ENCODE results near the gene ACTMAP. TPM values are rescaled to one million over a fixed set of nuclear protein-coding genes. Genes with fewer than 3 reads are reported as not detected.

ACTMAP gene
- total RNA-seq, 5 donors from 2014 or later (not counting 1 experiment from before 2014, with no cell fraction given): 4.7 to 8.3 (median 6.8) TPM

GRCh38 chr19:40721140-40721486 is 29.2 kb downstream of the ACTMAP start:
- CTCF ChIA-PET: interaction anchor here in 1 of 2 donors (1.3 kb wide), 1 partner anchor 57 kb away, joined by 3 read pairs; the partner anchor contains the start of gene RAB4B
- no peak overlapping the region for H3K27ac Mint-ChIP-seq
- Histone ChIP-seq H3K36me3 (ENCODE audit: control insufficient read depth in 2 of 2, extremely low read depth in 1 of 2, insufficient read depth in 1 of 2, low read length in 1 of 2) (peaks cover 5 to 7% of the 10 kb centered on the region in 2 donors), H3K9me3 (no peaks in the 10 kb centered on the region), H3K27me3 (replicated peaks in 1 of 2; ENCODE audit: control insufficient read depth in 2 of 2, extremely low read depth in 1 of 2, insufficient read depth in 2 of 2, low read length in 1 of 2) (no peaks in the 10 kb centered on the region), H3K4me1 (ENCODE audit: control insufficient read depth in 1 of 2, extremely low read depth in 1 of 2, insufficient read depth in 2 of 2, low read length in 2 of 2) (peaks cover 19 to 49% of the 10 kb centered on the region in 2 experiments), H3K4me3 (ENCODE audit: control insufficient read depth in 1 of 2, extremely low read depth in 1 of 2, low read length in 1 of 2) (no peak overlapping the region), H3K27ac (ENCODE audit: low read length) (no peak overlapping the region)
- no peaks in the 10 kb centered on the region for H3K27me3 Mint-ChIP-seq
- peaks cover 25% of the 10 kb centered on the region for H3K36me3 Mint-ChIP-seq
- peak overlapping the region in 1 of 3 donors; percentile 80 for H3K4me3 Mint-ChIP-seq
- peaks cover 51 to 64% (median 64%) of the 10 kb centered on the region in 3 donors for H3K4me1 Mint-ChIP-seq
- H3K9me3 Mint-ChIP-seq: no peaks in the 10 kb centered on the region
- DNase-seq (no peak), ATAC-seq (replicated peaks in 1 of 4) (no peak)
- 83% methylated on average over 2 of the region's 6 CpGs for WGBS (ENCODE audit: insufficient coverage)
- POLR2A ChIA-PET: no interaction called here

- no peak overlapping the region for H3K4me3 ChIP-seq (ENCODE audit: control insufficient read depth in 1 of 2, extremely low read depth in 1 of 2, low read length in 1 of 2)
- Mint-ChIP-seq H3K27ac (no peak overlapping the region), H3K9me3 (no peaks in the 10 kb centered on the region), H3K4me1 (peaks cover 67 to 80% (median 80%) of the 10 kb centered on the region in 3 donors), H3K36me3 (peaks cover 19% of the 10 kb centered on the region), H3K27me3 (no peaks in the 10 kb centered on the region), H3K4me3 (peak overlapping the region; percentile 41 to 90 (median 80))
- H3K9me3 ChIP-seq: no peaks in the 10 kb centered on the region
- ATAC-seq (replicated peaks in 1 of 4) (no peak), DNase-seq (no peak)
- no peaks in the 10 kb centered on the region for H3K27me3 ChIP-seq (replicated peaks in 1 of 2; ENCODE audit: control insufficient read depth in 2 of 2, extremely low read depth in 1 of 2, insufficient read depth in 2 of 2, low read length in 1 of 2)
- 90% methylated on average over 3 of the region's 7 CpGs for WGBS (ENCODE audit: insufficient coverage)
- peaks cover 0 to 5% of the 10 kb centered on the region in 2 donors for H3K36me3 ChIP-seq (ENCODE audit: control insufficient read depth in 2 of 2, extremely low read depth in 1 of 2, insufficient read depth in 1 of 2, low read length in 1 of 2)
- no peak overlapping the region for H3K27ac ChIP-seq (ENCODE audit: low read length)
- ChIA-PET CTCF (no interaction called here), POLR2A (no interaction called here)
- H3K4me1 ChIP-seq (ENCODE audit: control insufficient read depth in 1 of 2, extremely low read depth in 1 of 2, insufficient read depth in 2 of 2, low read length in 2 of 2): peaks cover 30 to 64% of the 10 kb centered on the region in 2 experiments
Measured at GRCh38 chr19:40719414-40719894, 30.8 kb downstream of the ACTMAP start.

DNA sequence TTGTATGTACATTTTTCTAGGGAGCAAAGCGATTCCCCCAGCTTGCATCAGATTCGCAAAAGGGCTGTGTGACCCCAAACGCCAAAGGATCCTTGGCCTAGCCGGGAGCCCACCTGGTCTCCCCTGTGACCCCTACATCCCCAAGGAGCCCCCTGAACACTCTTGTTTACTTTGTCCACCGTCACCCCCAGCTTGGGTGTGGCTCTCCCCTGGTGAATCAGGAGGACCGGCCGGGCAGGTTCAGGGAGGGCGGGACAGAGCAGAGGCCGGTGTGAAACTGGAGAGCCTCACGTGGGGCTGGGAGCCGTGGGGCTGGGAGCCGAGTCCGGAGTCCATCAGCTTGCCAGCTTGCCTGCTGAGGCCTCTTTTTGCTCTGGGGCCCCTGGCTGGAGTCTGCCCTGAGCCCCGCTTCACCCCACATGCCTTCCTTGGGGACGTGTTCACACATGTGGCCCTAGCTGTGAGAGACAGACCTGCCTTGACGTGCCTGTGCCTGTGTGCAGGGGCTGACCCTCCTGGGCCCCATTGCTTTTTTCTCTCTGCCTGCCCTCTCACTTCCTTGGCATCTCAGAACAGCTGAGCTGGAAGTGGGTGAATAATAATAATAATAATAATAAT is 31.4 kb downstream of the ACTMAP start:
- Histone ChIP-seq H3K4me1 (ENCODE audit: control insufficient read depth in 1 of 2, extremely low read depth in 1 of 2, insufficient read depth in 2 of 2, low read length in 2 of 2) (peaks cover 32 to 69% of the 10 kb centered on the region in 2 experiments), H3K27ac (ENCODE audit: low read length) (no peak overlapping the region), H3K36me3 (ENCODE audit: control insufficient read depth in 2 of 2, extremely low read depth in 1 of 2, insufficient read depth in 1 of 2, low read length in 1 of 2) (peaks cover 0 to 3% of the 10 kb centered on the region in 2 donors), H3K9me3 (no peaks in the 10 kb centered on the region), H3K27me3 (replicated peaks in 1 of 2; ENCODE audit: control insufficient read depth in 2 of 2, extremely low read depth in 1 of 2, insufficient read depth in 2 of 2, low read length in 1 of 2) (no peaks in the 10 kb centered on the region), H3K4me3 (ENCODE audit: control insufficient read depth in 1 of 2, extremely low read depth in 1 of 2, low read length in 1 of 2) (peak overlapping the region; percentile 5 to 26)
- no peak overlapping the region for H3K27ac Mint-ChIP-seq
- DNase-seq: peak in 2 of 35 experiments; percentile 6 to 18
- ChIA-PET CTCF (no interaction called here), POLR2A (no interaction called here)
- H3K27me3 Mint-ChIP-seq: no peaks in the 10 kb centered on the region
- H3K9me3 Mint-ChIP-seq: no peaks in the 10 kb centered on the region
- ATAC-seq (replicated peaks in 1 of 4): no peak
- WGBS (ENCODE audit: insufficient coverage): 71% methylated on average over 9 of the region's 16 CpGs
- peaks cover 18% of the 10 kb centered on the region for H3K36me3 Mint-ChIP-seq
- H3K4me1 Mint-ChIP-seq: peaks cover 70 to 85% (median 83%) of the 10 kb centered on the region in 3 donors
- H3K4me3 Mint-ChIP-seq: peak overlapping the region; percentile 80 to 90 (median 87)

GRCh38 chr19:40717880-40718773 is 32.1 kb downstream of the ACTMAP start:
- Histone ChIP-seq H3K4me1 (ENCODE audit: control insufficient read depth in 1 of 2, extremely low read depth in 1 of 2, insufficient read depth in 2 of 2, low read length in 2 of 2) (peaks cover 32 to 77% of the 10 kb centered on the region in 2 experiments), H3K27me3 (replicated peaks in 1 of 2; ENCODE audit: control insufficient read depth in 2 of 2, extremely low read depth in 1 of 2, insufficient read depth in 2 of 2, low read length in 1 of 2) (no peaks in the 10 kb centered on the region), H3K36me3 (ENCODE audit: control insufficient read depth in 2 of 2, extremely low read depth in 1 of 2, insufficient read depth in 1 of 2, low read length in 1 of 2) (no peaks in the 10 kb centered on the region), H3K4me3 (ENCODE audit: control insufficient read depth in 1 of 2, extremely low read depth in 1 of 2, low read length in 1 of 2) (peak overlapping the region; percentile 69 to 90), H3K27ac (ENCODE audit: low read length) (no peak overlapping the region), H3K9me3 (no peaks in the 10 kb centered on the region)
- ChIA-PET CTCF (no interaction called here), POLR2A (no interaction called here)
- ATAC-seq (replicated peaks in 1 of 4): no peak
- DNase-seq: peak in 1 of 35 experiments; percentile 27
- peak overlapping the region; percentile 80 to 90 (median 87) for H3K4me3 Mint-ChIP-seq
- peak overlapping the region; percentile 79 to 80 for H3K27ac Mint-ChIP-seq
- H3K9me3 Mint-ChIP-seq: no peaks in the 10 kb centered on the region
- H3K36me3 Mint-ChIP-seq: peaks cover 13% of the 10 kb centered on the region
- peaks cover 70 to 82% (median 79%) of the 10 kb centered on the region in 3 donors for H3K4me1 Mint-ChIP-seq
- H3K27me3 Mint-ChIP-seq: no peaks in the 10 kb centered on the region
- WGBS (ENCODE audit: insufficient coverage): 79% methylated on average over 12 of the region's 20 CpGs

DNA sequence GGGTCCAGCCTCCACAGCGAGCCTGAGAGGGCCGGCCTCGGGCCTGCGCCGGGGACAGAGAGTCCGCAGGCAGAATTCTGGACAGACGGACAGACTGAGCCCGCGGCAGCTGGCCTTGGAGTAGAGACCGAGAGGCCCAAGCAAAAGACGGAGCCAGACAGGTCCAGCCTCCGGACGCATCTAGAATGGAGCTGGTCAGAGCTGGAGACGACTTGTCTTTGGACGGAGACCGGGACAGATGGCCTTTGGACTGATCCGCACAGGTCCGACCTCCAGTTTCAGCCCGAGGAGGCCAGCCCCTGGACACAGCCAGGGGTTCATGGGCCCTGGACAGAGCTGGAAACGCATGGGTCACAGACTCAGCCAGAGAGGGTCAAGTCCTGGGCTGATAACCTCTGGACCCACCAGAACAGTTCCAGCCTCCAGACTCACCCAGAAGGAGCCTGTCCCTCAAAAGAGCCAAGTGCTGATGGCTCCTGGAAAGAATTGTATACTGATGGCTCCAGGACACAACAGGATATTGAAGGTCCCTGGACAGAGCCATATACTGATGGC is 32.9 kb downstream of the ACTMAP start:
- ChIA-PET CTCF (interaction anchor here in 1 of 2 donors (1.3 kb wide), 1 partner anchor 60 kb away, joined by 3 read pairs; no protein-coding TSS in a partner anchor), POLR2A (interaction anchor here (1.0 to 1.3 kb wide), 3 partner anchors 33 to 61 kb away, joined by 3 to 5 read pairs (median 4); partner anchors contain the start of genes ACTMAP (in 1 of the 2), RAB4B (in 1 of the 2) and SNRPA (in 1 of the 2))
- Mint-ChIP-seq H3K4me1 (peaks cover 72 to 80% (median 75%) of the 10 kb centered on the region in 3 donors), H3K27ac (no peak overlapping the region), H3K36me3 (peaks cover 15% of the 10 kb centered on the region), H3K4me3 (peak overlapping the region; percentile 80 to 90 (median 87)), H3K27me3 (no peaks in the 10 kb centered on the region), H3K9me3 (no peaks in the 10 kb centered on the region)
- Histone ChIP-seq H3K27me3 (replicated peaks in 1 of 2; ENCODE audit: control insufficient read depth in 2 of 2, extremely low read depth in 1 of 2, insufficient read depth in 2 of 2, low read length in 1 of 2) (no peaks in the 10 kb centered on the region), H3K4me1 (ENCODE audit: control insufficient read depth in 1 of 2, extremely low read depth in 1 of 2, insufficient read depth in 2 of 2, low read length in 2 of 2) (peaks cover 32 to 82% of the 10 kb centered on the region in 2 experiments), H3K4me3 (ENCODE audit: control insufficient read depth in 1 of 2, extremely low read depth in 1 of 2, low read length in 1 of 2) (peak overlapping the region; percentile 69 to 90), H3K27ac (ENCODE audit: low read length) (peak overlapping the region; percentile 59), H3K9me3 (no peaks in the 10 kb centered on the region), H3K36me3 (ENCODE audit: control insufficient read depth in 2 of 2, extremely low read depth in 1 of 2, insufficient read depth in 1 of 2, low read length in 1 of 2) (peaks cover 0 to 3% of the 10 kb centered on the region in 2 donors)
- 4% methylated on average over 20 of the region's 20 CpGs for WGBS (ENCODE audit: insufficient coverage)
- ATAC-seq (replicated peaks in 1 of 4): no peak
- DNase-seq: peak in 2 of 35 experiments; percentile 15 to 17

Data from T-cell (primary cell).